Activated CD8-positive, alpha-beta T cell treated with anti-CD3 and anti-CD28 coated beads for 36 hours (primary cell): Measurements from ENCODE around the gene UAP1. TPM values are rescaled to one million over a fixed set of nuclear protein-coding genes. Genes with fewer than 3 reads are reported as not detected.

Experiments
- ATAC-seq: fragments of 200-7000 bp; cut with Tn5 transposase; one replicate; pipeline ENCODE4 v1.10.0; 2021; ENCODE audit warnings: mild to moderate bottlenecking, moderate library complexity
- CTCF ChIA-PET: fragments of 350-600 bp; sonication (Branson Sonifier 250); formaldehyde crosslinking; loops from one replicate; lab custom pipeline; 2021; ENCODE audit warnings: antibody characterized with exemption; lab: Charles Lee
- POLR2A ChIA-PET: fragments of 350-600 bp; sonication (Branson Sonifier 250); formaldehyde crosslinking; loops from one replicate; lab custom pipeline; 2021; ENCODE audit warnings: antibody characterized with exemption; lab: Charles Lee
- DNase-seq: peaks from one replicate; pipeline ENCODE4 v3.0.0-alpha.2; 2020
- H3K27ac Mint-ChIP-seq: one replicate; pipeline ENCODE4 v1.8.0; 2021; ENCODE audit warnings: mild to moderate bottlenecking, mixed read lengths
- H3K27me3 Mint-ChIP-seq: one replicate; pipeline ENCODE4 v1.8.0; 2021; ENCODE audit warnings: mixed read lengths
- H3K36me3 Mint-ChIP-seq: one replicate; pipeline ENCODE4 v1.8.0; 2021; ENCODE audit warnings: low read depth, mixed read lengths
- H3K4me1 Mint-ChIP-seq: one replicate; pipeline ENCODE4 v1.8.0; 2021; ENCODE audit warnings: low read depth, mixed read lengths
- H3K4me3 Mint-ChIP-seq: one replicate; pipeline ENCODE4 v1.8.0; 2021; ENCODE audit warnings: mild to moderate bottlenecking, moderate library complexity, mixed read lengths
- H3K9me3 Mint-ChIP-seq: one replicate; pipeline ENCODE4 v1.8.0; 2021; ENCODE audit warnings: mixed read lengths
- CTCF ChIP-seq: fragments of 200-600 bp; IDR thresholded peaks from one replicate; pipeline ENCODE4 v1.8.0; 2022; ENCODE audit warnings: antibody characterized with exemption, mild to moderate bottlenecking
- intact Hi-C: fragments of 100-400 bp; cut with micrococcal nuclease; formaldehyde crosslinking; loops from one replicate; pipeline ENCODE4 v1.10.0; 2022
- total RNA-seq, 2 experiments: library from RNA; stranded (reverse); gene quantifications; one replicate each; pipeline ENCODE4 v1.2.3, GENCODE V29; 2021

UAP1 gene
- total RNA-seq, 2 experiments from 2014 or later = 37.9 to 40.6 TPM

GRCh38 chr1:162625679-162626078 is 64.2 kb downstream of the UAP1 start:
- TF ChIP-seq CTCF = no peak
- Mint-ChIP-seq H3K4me3 (no peak overlapping the region), H3K9me3 (no peaks in the 10 kb centered on the region), H3K27me3 (peaks cover 5% of the 10 kb centered on the region), H3K27ac (no peak overlapping the region), H3K4me1 (no peaks in the 10 kb centered on the region), H3K36me3 (no peaks in the 10 kb centered on the region)
- ATAC-seq (no peak), DNase-seq (no peak)
- CTCF ChIA-PET = no interaction called here
- intact Hi-C loops = no loop called here
- POLR2A ChIA-PET = interaction anchor here (1.1 kb wide), 1 partner anchor 27 kb away, joined by 3 read pairs; no protein-coding TSS in a partner anchor

- no peak for TF ChIP-seq CTCF
- Mint-ChIP-seq H3K4me1 (peaks cover 2% of the 10 kb centered on the region), H3K27ac (no peak overlapping the region), H3K27me3 (peaks cover 5% of the 10 kb centered on the region), H3K4me3 (no peak overlapping the region), H3K36me3 (no peaks in the 10 kb centered on the region), H3K9me3 (no peaks in the 10 kb centered on the region)
- ChIA-PET POLR2A (interaction anchor here (1.1 kb wide), 1 partner anchor 28 kb away, joined by 3 read pairs; no protein-coding TSS in a partner anchor), CTCF (no interaction called here)
- DNase-seq = no peak
- ATAC-seq = no peak
- intact Hi-C loops = no loop called here
Observed at GRCh38 chr1:162626094-162626493, 64.6 kb downstream of the UAP1 start.

GRCh38 chr1:162626761-162627160 is 65.2 kb downstream of the UAP1 start:
- Mint-ChIP-seq H3K4me1 (peaks cover 2% of the 10 kb centered on the region), H3K27me3 (peaks cover 5% of the 10 kb centered on the region), H3K4me3 (no peak overlapping the region), H3K9me3 (no peaks in the 10 kb centered on the region), H3K27ac (no peak overlapping the region), H3K36me3 (no peaks in the 10 kb centered on the region)
- no peak for DNase-seq
- ChIA-PET POLR2A (interaction anchor here (1.1 kb wide), 1 partner anchor 28 kb away, joined by 3 read pairs; no protein-coding TSS in a partner anchor), CTCF (no interaction called here)
- intact Hi-C loops = no loop called here
- ATAC-seq = no peak
- TF ChIP-seq CTCF = no peak

- Mint-ChIP-seq H3K27me3 (peaks cover 5% of the 10 kb centered on the region), H3K9me3 (no peaks in the 10 kb centered on the region), H3K27ac (no peak overlapping the region), H3K36me3 (no peaks in the 10 kb centered on the region), H3K4me3 (no peak overlapping the region), H3K4me1 (peaks cover 2% of the 10 kb centered on the region)
- DNase-seq = peak; percentile 10
- ChIA-PET CTCF (interaction anchor here (0.8 to 1.4 kb wide), 2 partner anchors 14 to 656 kb away, joined by 3 read pairs; no protein-coding TSS in a partner anchor), POLR2A (no interaction called here)
- ATAC-seq = no peak
- TF ChIP-seq CTCF = peak; percentile 68
- intact Hi-C loops = no loop called here
Observed at GRCh38 chr1:162627662-162628296, 66.3 kb downstream of the UAP1 start.

- peak; percentile 13 for TF ChIP-seq CTCF
- peaks cover 5% of the 10 kb centered on the region for H3K27me3 Mint-ChIP-seq
- CTCF ChIA-PET = interaction anchor here (0.7 to 2.1 kb wide), 3 partner anchors 13 to 715 kb away, joined by 3 to 7 read pairs (median 3); no protein-coding TSS in a partner anchor
- no peak overlapping the region for H3K4me3 Mint-ChIP-seq
- no peak for DNase-seq
- no peaks in the 10 kb centered on the region for H3K36me3 Mint-ChIP-seq
- H3K4me1 Mint-ChIP-seq = peaks cover 2% of the 10 kb centered on the region
- intact Hi-C loops = no loop called here
- POLR2A ChIA-PET = no interaction called here
- no peak for ATAC-seq
- H3K27ac Mint-ChIP-seq = no peak overlapping the region
- no peaks in the 10 kb centered on the region for H3K9me3 Mint-ChIP-seq
Observed at GRCh38 chr1:162629077-162629627, 67.6 kb downstream of the UAP1 start.
